ENCODE results near the gene MAS1L. TPM values are rescaled to one million over a fixed set of nuclear protein-coding genes. Genes with fewer than 3 reads are reported as not detected.

Gene MAS1L
- total and polyA plus RNA-seq, 12 donors: not detected

- Histone ChIP-seq H3K4me1 (no peaks in the 10 kb centered on the region), H3K27me3 (peaks cover 0 to 4% (median 0%) of the 10 kb centered on the region in 7 donors), H3K9me3 (no peaks in the 10 kb centered on the region), H3K27ac (no peak overlapping the region), H3K36me3 (no peaks in the 10 kb centered on the region), H3K4me3 (no peak overlapping the region)
- TF ChIP-seq CTCF (IDR thresholded peaks at IDR 0.05): no peak
- DNase-seq: no peak
- ATAC-seq: no peak
- WGBS, 2 donors: 91 to 93% methylated on average over 3 of the region's 3 CpGs
- intact Hi-C loops (cut with DNase I): no loop called here
These were observed 42.2 kb upstream of the MAS1L start for GRCh38 chr6:29529956-29530355.

DNA sequence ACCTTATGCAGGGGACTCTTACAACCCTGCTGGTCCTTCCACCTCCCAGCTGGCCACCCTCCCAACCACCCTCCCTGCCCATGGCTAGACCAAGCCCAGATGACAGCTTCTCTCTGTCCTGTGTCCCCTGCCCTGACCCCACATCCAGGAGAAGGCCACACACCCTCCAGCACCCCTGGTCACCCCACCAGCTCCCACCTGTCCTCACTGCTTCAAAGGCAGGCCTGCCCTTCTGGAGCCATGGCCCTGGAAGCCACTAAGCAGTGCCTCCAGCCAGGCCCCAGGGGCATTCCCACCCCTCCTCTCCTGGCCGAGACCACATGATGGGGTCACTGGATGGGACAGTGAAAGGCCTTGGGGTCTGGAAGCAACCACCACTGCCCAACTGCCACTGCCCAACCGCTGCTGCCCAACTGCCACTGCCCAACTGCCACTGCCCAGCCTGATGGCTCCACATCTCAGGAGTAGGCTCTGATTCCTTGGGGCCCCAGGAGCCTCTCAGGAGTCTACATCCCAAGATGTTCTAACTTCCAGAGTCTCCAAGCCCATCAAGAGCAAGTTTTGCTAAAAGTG is 41.3 kb upstream of the MAS1L start:
- no peaks in the 10 kb centered on the region for H3K9me3 ChIP-seq
- DNase-seq (no peak), ATAC-seq (no peak)
- no peak overlapping the region for H3K27ac ChIP-seq
- no peaks in the 10 kb centered on the region for H3K36me3 ChIP-seq
- H3K4me3 ChIP-seq: no peak overlapping the region
- intact Hi-C loops (cut with DNase I): no loop called here
- H3K4me1 ChIP-seq: no peaks in the 10 kb centered on the region
- no peak for TF ChIP-seq CTCF (IDR thresholded peaks at IDR 0.05)
- WGBS, 2 donors: 84 to 89% methylated on average over 2 of the region's 2 CpGs
- H3K27me3 ChIP-seq: peaks cover 0 to 11% (median 0%) of the 10 kb centered on the region in 7 donors

- TF ChIP-seq CTCF (IDR thresholded peaks at IDR 0.05): no peak
- DNase-seq (no peak), ATAC-seq (no peak)
- WGBS, 2 donors: 77 to 83% methylated on average over 5 of the region's 5 CpGs
- intact Hi-C loops (cut with DNase I): no loop called here
- Histone ChIP-seq H3K27ac (no peak overlapping the region), H3K9me3 (no peaks in the 10 kb centered on the region), H3K4me1 (no peaks in the 10 kb centered on the region), H3K4me3 (no peak overlapping the region), H3K27me3 (peaks cover 0 to 15% (median 0%) of the 10 kb centered on the region in 7 donors), H3K36me3 (no peaks in the 10 kb centered on the region)
These were observed 40.7 kb upstream of the MAS1L start for GRCh38 chr6:29528300-29528931.

GRCh38 chr6:29527564-29527963 is 39.8 kb upstream of the MAS1L start:
- intact Hi-C loops (cut with DNase I): no loop called here
- Histone ChIP-seq H3K4me3 (no peak overlapping the region), H3K27me3 (peaks cover 0 to 17% (median 0%) of the 10 kb centered on the region in 7 donors), H3K4me1 (no peaks in the 10 kb centered on the region), H3K9me3 (no peaks in the 10 kb centered on the region), H3K36me3 (no peaks in the 10 kb centered on the region), H3K27ac (no peak overlapping the region)
- DNase-seq: no peak
- no peak for TF ChIP-seq CTCF (IDR thresholded peaks at IDR 0.05)
- ATAC-seq: no peak
- WGBS, 2 donors: 65 to 68% methylated on average over 2 of the region's 2 CpGs

All from heart right ventricle (tissue), 16 donors.